HG03342 (cell line): Measurements from ENCODE around the gene CASKIN2.

Source experiments
- ATAC-seq: cut with Tn5 transposase; IDR thresholded peaks from one replicate; pipeline ENCODE4 v1.9.1; 2021; ENCODE audit warnings: mild to moderate bottlenecking, moderate library complexity; ENCODE audit not compliant: unreplicated experiment

CASKIN2 gene, protein sequence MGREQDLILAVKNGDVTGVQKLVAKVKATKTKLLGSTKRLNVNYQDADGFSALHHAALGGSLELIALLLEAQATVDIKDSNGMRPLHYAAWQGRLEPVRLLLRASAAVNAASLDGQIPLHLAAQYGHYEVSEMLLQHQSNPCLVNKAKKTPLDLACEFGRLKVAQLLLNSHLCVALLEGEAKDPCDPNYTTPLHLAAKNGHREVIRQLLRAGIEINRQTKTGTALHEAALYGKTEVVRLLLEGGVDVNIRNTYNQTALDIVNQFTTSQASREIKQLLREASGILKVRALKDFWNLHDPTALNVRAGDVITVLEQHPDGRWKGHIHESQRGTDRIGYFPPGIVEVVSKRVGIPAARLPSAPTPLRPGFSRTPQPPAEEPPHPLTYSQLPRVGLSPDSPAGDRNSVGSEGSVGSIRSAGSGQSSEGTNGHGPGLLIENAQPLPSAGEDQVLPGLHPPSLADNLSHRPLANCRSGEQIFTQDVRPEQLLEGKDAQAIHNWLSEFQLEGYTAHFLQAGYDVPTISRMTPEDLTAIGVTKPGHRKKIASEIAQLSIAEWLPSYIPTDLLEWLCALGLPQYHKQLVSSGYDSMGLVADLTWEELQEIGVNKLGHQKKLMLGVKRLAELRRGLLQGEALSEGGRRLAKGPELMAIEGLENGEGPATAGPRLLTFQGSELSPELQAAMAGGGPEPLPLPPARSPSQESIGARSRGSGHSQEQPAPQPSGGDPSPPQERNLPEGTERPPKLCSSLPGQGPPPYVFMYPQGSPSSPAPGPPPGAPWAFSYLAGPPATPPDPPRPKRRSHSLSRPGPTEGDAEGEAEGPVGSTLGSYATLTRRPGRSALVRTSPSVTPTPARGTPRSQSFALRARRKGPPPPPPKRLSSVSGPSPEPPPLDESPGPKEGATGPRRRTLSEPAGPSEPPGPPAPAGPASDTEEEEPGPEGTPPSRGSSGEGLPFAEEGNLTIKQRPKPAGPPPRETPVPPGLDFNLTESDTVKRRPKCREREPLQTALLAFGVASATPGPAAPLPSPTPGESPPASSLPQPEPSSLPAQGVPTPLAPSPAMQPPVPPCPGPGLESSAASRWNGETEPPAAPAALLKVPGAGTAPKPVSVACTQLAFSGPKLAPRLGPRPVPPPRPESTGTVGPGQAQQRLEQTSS (N-terminal part only)

DNA sequence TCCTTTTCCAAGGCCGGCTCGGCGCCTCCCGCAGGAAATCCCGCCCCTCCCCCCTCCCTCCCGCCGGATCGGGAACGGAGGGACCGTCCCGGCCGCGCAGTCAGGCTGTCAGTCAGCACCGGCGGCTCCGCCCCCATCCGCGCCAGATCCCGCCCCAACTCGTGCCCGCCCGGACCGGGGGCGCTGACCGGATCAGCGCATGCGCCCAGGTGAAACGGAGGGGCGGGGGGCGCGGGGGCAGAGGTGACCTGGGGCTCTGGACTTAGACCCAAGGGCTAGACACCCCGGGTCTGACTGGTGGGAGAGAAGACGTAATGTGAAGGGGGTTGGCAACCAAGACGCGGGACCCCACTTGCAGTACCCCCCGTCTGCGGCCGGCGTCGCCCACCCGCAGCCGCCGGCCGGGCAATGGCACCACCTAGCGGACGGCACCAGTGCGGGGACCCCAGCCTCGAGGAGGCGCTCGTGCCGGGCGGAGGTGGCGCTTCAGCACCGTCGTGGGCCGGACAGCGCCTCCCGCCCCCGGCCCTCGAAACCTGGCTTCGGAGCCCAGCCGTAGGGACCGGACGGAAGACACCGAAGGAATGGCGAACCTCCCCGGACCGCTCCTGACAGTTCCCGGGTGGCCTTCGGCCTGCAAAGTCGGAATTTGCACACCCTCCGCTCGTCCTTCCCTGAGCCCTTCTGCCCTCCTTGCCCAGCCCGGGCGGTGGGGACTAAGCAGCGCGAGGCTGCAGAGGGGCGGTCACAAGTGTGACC lies at the start of gene CASKIN2:
Gene CASKIN2 (minus strand): TSS at position 42 of the 759 bp plus-strand sequence. CDS start 1,733 bp downstream, outside the sequence.
- ATAC-seq: peak; percentile 43

DNA sequence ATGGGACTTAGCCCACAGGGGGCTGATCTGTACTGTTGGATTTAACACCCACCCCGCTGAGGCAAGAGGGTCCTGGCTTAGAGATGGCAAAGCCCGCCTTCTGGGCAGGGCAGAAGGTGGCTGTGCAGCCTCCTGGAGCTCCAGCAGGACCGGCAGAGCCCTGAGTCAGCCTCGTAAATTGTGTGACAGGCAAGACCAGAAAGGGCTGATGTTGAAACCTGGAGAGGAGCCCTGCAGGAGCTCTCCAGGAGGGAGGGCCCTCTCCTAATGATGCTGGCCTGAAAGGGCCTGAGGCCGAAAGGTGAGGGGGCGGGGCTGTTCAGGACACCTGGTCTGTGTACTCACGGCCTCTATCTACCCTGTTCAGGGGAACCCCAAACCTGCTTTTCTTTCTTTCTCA lies 49.7 kb upstream of the CASKIN2 start:
- no peak for ATAC-seq

DNA sequence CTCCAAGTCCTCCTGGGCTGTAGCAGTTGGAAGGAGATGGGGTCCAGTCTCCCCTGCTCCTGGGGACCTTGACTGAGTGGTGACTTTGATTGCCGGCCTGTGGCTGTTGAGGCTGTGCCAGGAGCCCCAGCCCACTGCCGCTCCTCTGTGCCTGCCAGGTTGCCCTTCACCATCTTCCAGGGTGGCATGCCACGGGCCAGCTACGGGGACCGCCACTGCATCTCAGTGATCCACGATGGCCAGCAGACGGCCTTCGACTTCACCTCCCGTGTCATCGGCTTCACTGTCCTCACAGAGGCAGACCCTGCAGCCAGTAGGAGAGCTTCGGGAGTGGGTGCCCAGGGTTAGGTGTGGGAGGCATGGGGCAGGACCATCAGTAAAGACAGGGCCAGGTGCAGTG lies 48.9 kb upstream of the CASKIN2 start:
- ATAC-seq: no peak

DNA sequence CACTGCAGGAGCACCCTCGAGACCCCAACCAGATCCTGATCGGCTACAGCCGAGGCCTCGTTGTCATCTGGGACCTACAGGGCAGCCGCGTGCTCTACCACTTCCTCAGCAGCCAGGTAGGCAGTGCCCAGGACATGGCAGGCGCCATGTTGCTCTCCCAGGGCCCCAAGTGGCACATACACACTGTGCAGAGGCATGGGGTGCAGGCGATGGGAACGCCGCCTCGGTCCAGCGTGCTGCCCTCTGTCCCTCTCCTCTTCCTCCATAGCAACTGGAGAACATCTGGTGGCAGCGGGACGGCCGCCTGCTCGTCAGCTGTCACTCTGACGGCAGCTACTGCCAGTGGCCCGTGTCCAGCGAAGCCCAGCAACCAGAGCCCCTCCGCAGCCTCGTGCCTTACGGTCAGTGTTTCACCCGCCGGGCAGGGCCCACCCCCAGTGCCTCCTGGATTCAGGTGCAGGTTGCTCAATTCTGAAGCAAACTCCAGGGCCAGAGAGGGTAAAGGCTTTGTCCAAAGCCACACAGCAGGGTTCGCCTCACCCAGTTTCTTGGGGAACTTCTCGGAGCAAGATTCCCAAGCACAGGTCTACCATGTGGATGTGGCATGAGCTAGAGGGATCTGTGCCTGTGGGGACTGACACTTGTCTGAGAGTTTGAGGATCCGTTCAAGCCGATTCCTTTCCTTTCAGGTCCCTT lies 47.9 kb upstream of the CASKIN2 start:
- no peak for ATAC-seq

DNA sequence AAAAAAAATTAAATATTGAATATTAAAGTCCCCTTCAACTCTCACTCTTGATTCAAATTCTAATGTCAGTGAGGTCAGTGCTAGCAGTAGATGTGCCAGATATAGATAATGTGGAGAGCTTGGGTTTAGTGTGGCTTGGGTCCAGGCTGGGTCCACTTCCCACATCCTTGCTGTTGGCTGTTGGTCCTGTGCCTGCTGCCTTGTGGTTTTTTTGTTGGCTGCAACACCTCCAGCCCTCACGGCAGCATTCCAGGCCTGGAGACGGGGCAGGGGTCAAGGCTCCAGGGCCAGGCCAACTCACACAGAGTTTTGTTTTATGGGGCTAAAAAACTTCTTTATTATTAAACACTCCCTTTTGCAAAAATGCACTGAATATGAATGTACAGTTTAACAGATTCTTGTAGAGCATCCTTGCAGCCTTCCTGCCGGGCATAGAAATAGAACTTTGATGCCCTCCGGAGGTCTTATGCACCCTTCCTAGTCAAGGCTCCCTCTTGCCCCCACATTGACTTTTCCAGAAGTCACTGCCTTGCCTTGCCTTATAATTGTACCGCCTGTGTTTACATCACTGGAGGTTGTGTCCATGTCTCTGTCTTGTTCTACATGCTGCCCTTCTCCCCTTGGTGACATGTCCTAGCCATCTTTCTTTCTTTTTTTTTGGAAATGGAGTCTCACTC lies 46.7 kb upstream of the CASKIN2 start:
- no peak for ATAC-seq

DNA sequence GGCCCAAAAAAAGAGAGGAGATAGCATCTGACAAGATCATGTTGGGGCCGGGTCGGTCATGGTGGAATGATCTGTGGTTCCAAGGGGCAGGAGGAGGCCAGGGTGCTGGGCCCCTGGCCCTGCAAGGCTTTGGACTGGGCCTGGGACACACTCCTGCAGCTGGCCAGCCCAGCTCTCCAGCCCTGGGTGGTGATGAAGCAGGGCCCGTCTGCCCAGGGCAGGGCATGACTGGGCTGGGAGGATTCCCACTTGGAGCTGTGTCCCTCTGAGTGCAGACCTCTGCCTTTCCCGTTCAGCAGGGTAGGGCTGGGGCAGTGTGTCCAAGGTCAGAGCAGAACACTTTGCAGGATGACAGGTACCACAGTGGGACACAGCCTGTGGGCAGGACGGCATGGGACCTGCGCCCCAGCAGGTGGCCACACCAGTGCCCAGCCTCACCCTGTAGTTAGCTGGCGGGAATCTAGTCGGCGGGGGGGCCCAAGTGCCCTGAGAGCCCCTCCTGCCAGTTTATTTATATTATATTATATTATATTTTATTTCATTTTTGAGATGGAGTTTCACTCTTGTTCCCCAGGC lies 44.7 kb upstream of the CASKIN2 start:
- ATAC-seq: no peak

DNA sequence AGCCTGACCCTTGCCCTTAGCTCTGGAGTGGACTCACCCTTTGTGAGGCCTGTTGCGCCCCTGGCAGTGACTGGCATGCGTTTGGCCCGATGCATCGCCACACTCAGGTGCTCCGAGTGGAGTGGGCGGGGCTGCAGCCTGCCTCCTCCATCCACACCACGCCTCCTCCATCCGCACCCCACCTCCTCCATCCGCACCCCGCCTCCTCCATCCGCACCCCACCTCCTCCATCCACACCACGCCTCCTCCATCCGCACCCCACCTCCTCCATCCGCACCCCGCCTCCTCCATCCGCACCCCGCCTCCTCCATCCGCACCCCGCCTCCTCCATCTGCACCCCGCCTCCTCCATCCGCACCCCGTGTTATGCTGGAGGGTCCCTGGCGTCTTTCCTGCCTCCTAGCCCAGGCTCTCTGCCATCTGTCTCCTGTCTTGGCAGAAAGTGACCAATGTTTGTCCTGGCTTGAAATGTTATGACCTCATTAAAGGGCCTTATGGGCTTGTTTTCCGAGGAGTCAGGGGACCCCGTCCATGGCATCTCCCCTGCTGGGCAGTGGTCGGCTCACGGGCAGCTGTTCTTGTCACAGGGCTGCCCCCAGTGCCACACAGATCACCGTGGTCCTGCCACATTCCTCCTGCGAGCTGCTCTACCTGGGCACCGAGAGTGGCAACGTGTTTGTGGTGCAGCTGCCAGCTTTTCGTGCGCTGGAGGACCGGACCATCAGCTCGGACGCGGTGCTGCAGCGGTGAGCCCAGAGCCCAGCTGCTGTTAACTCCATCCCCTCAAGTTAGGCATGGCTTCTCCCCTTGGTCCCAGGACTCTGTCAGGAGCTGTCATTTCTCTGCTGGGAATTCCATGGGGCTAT lies 43.6 kb upstream of the CASKIN2 start:
- no peak for ATAC-seq

DNA sequence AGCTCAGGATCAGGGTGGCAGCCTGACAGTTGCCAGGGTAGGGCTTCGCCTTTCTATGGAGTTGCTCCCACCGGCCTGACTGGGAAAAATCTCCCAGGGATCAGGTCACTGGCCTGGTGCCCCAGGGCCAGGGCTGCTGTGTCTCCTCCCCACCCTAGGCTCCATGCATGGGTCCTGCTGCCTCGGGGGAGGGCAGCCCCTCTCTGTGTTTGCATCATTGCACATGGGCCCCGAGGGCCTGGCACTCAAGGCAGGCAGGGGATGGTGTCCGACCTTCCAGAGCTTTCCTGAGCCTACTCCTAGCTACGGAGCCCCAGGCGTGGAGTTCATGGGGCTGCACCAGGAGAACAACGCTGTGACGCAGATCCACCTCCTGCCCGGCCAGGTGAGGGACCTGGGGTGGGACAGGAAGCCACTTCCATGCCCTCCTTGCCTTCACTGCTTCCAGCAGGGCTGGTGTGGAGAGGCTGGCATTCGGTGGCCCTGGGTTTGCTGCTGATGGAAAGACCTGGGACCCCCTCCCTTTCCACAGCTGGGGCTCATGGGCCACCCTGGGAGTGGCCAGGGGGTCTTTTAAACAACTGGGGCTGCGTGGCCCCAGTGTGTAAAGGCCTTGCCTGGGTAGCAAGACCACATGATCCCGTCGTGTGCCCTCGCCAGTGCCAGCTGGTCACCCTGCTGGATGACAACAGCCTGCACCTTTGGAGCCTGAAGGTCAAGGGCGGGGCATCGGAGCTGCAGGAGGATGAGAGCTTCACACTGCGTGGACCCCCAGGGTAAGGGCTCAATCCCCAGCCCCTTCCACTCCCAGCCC lies 42.7 kb upstream of the CASKIN2 start:
- no peak for ATAC-seq

DNA sequence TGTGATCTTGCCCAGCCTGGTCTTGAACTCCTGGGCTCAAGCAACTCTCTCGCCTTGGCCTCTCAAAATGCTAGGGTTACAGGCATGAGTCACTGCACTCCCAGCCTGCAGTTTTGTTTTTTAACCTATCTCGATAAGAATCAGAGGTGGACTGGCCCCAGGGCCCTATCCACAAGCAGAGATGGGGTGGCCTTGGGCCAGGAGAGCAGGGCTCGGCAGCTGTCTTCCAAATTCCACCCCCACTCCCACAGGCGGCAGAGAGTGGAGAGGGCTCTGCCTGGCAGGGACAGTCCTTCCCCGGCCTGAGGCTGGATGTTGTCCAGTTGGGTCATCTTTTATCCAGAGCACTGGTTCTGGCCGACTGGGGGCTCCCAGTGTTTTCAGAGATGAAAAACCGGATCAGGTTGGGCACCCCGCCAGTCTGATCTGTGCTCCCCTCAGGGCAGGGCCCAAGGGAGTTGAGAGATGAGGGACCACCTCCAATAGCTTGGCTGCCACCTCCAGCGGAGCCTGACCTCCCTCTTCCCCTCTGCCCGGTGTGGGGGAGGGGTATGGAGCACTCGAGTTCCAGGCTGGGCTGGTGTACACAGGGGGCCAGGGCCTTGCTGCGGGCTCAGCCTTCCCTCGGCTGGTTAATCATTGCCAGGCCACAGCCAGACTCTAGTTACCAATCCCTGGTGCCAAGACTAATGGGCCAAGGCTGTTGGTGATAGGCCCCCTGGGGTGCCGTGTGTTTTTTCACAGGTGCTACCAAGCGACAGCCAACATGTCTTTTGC lies 41.9 kb upstream of the CASKIN2 start:
- no peak for ATAC-seq

DNA sequence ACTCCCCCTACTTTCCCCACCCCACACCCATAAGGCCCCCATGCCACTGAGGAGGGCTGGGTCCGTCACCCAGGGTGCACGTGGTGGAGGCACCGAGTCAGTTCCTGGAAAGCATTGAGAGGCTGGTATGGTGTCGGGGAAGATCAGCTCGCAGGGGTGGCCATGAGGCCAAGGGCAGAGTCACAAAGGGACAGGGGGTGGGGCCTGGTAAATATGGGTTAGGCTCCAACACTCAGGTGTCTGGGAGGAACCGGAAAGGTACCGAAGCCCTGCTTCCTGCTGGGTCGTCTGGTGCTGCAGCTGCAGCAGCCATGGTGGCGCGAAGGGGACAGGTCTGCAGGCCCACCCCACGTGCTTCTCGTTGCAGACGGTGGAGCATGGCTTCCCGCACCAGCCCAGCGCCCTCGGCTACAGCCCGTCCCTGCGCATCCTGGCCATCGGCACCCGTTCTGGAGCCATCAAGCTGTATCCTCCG lies 40.4 kb upstream of the CASKIN2 start:
- no peak for ATAC-seq

DNA sequence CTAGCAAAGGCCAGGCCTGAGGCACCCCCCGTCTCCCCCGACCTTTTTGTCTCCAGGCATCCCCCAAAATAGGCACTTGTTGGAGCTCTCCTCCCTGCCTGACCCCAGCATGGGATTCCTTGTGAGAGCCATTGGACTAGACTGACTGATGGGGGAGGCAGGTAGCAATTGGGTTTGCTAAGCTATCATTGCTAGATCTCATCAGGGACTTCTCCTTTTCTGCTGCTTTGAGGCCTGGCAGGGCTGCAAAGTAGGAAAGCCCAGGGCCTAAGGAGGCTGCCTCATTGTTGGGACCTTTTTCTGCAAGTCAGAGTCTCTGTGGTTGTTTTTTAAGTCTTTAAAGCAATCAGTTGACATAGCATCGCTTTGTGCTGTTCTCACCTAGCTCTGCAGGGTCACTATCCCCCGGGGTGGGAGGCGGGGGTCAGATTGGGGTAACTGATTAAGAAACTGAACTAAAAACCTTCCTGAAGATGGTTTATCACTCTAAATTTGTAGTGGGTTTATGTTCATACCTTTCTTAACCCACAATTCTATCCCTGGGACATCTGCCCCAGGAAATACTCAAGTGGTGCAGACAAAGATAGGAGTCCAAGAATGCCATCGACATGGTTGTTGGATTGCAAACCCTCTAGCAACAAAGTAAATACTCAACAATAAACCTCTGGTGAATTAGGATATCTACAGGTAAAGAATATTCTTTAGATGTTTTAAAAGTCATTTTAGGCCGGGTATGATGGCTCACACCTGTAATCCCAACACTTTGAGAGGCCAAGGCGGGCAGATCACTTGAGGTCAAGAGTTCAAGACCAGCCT lies 38.2 kb upstream of the CASKIN2 start:
- no peak for ATAC-seq

DNA sequence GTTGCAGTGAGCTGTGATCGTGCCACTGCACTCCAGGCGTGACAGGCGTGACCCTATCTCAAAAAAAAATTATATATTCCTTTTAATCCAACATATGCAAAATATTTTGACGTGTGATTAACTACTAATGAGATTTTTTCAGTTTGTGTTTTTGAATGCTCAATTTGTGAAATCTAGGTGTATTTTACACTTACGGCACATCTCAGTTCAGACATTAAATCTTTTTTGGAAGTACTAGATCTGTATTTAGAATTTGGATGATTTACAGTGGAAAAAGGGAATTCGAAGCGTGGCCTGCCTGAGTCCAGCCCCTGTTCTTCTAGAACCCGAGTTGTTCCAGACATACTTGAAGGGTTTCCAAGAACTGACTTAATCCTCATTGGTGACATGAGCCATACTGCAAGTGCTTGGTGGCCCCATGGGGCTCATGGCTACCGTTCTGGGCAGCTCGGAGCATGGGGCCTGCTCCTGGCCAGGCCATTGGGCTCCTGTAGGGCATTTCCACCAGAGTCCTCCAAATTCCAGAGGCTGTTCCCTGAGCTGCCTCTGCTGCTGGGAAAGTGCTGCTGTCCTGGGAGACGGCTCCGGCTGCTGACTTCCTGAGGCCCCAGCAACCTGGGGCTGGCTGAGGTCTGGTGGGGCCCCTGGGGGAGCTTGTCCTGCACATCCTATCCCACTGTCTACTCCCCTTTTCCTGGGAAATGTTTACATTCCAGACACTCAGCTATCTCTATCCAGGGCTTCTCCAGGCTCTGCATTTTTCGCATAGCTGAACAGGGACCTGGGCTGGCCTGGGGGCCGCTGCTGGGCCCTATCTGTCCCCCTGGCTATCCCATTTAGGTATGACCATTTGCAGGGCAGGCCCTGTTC lies 37.3 kb upstream of the CASKIN2 start:
- ATAC-seq: no peak

DNA sequence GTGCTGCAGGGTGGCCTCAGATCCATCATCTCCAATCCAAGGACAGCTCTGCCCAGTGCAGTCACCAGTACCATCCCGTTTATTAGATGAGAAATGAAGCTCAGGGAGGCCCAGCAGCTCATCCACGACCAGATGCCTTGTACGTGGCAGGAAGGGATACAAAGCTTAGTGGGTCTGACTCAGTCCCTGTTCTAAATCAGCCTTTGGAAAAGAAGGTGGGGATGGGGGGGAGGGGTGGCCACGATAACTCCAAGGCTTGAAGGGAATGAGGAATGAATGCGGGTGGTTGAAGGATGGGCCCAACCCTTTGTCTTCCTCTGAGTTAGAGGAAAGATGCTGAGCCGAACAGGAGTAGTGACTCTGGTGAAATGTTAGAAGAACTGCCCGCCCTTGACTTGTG lies 35.9 kb upstream of the CASKIN2 start:
- ATAC-seq: no peak

DNA sequence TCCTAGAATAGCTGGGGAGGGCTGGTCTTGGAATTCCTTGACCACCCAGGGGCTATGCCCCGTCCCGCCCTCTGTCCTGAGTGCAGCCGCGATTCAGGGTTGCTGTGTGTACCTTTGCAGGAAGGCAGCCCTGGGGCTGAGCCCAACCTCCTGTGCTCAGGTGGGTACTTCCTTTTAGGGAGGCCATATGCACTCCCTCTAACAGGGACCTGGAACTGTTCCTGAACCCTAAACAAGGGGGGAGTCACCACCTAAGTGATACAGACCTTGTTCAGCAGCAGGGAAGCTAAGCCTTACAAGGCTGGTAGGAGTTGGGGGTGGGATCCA lies 34.8 kb upstream of the CASKIN2 start:
- no peak for ATAC-seq
